Skin of body (tissue), 2 donors: ENCODE results near the gene CACNA1C. TPM values are rescaled to one million over a fixed set of nuclear protein-coding genes. Genes with fewer than 3 reads are reported as not detected.

Experiments used
- DNase-seq: peaks from one replicate; lab custom pipeline; 2025; lab: John Stamatoyannopoulos, UW
- total RNA-seq: library from RNA; depleted of rRNA; stranded (reverse); fragments of >200 nt; gene quantifications from one replicate; pipeline ENCODE4 v1.2.3, GENCODE V29; 2014

Gene CACNA1C
- total RNA-seq, 1 donor from 2014 or later = 4.3 TPM

GRCh38 chr12:2274733-2275132 lies 221.9 kb downstream of the CACNA1C start:
- no peak for DNase-seq

- no peak for DNase-seq
Observed at GRCh38 chr12:2276288-2277033, 223.7 kb downstream of the CACNA1C start.

GRCh38 chr12:2277492-2278155 lies 224.8 kb downstream of the CACNA1C start:
- DNase-seq = no peak

GRCh38 chr12:2281446-2281845 lies 228.7 kb downstream of the CACNA1C start:
- no peak for DNase-seq

- no peak for DNase-seq
Observed at GRCh38 chr12:2282318-2282717, 229.5 kb downstream of the CACNA1C start.

DNA sequence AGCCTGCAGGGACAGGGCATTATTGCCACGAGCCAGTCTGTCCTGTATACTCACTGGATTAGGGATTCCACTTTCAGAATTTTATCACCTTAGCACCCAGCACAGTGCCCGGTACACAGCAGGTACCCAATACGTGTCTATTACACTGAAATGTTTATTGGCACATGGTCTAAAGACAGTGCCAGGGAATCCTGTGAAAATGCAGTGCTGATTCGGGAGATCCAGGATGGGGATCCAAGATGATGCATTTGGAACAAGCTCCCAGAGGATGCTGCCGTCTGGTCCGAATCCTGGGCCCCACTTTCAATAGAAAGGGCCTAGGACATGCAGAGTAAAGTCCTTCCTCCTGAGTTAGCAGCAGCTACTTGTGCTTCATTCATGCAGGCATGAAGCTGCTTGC lies 230.7 kb downstream of the CACNA1C start:
- no peak for DNase-seq

DNA sequence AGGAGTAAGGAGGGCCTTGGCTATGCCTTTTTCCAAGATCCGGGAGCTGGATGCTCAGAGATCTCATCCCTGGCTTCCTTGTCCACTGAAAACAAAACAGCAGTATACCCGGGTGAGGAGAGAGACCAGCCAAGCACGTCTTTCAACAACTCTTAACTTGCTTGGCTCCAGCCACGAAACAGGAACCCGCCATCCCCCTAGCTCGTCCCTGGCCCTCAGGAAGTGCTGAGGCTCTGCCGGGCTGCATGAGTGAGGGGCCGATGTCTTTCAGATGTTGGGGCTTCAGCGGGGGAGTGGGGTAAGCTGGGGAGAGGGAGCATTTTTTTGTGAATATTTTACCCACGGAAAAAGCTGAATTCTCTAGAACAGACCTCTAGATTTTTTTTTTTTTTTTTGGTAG lies 231.1 kb downstream of the CACNA1C start:
- peak; percentile 66 for DNase-seq

- peak; percentile 75 for DNase-seq
Observed at GRCh38 chr12:2284321-2284813, 231.6 kb downstream of the CACNA1C start.

DNA sequence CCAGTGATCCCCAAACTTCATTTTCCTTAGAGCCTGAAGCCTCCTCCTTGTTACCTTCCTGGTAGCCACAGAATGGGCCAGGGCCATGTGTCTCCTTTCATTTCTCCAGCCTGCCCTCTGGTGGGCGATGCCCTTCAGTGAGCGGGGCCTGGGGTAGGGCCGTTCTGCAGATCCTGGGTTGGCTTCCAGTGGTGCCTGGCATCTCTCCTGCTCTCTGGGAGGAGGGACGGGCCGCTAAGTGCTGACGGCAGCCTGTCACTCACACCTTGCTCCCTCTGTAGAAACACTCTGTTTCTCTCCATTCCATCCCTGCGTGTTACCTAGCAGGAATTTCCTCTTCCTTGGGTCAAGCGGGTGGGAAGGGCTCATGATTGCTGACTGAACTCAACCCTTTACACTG lies 232.1 kb downstream of the CACNA1C start:
- DNase-seq = no peak

GRCh38 chr12:2285462-2285861 lies 232.7 kb downstream of the CACNA1C start:
- DNase-seq = no peak

- DNase-seq = no peak
Observed at GRCh38 chr12:2286047-2286446, 233.3 kb downstream of the CACNA1C start.

- peak; percentile 19 for DNase-seq
Observed at GRCh38 chr12:2286461-2287131, 233.8 kb downstream of the CACNA1C start.

DNA sequence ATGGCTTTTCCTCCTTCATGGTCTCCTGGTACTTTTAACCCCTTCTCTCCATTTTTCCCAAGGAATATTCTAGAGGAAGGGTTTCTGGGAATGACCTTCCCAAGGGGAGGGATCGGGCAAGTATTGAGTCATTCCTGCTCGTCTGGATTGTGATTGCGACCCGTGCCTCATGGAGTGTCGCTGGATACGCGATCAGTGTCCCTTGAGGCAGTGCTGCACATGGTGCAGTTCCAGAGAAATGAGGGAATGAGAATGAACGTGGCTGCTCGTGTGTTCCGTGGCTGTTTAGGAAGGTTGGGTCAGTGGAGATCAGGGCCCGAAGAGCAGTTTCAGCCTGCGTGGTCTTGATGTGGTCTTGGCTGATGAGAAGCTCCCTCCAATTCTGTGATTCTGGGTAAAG lies 234.4 kb downstream of the CACNA1C start:
- no peak for DNase-seq

- no peak for DNase-seq
Observed at GRCh38 chr12:2287589-2287988, 234.8 kb downstream of the CACNA1C start.

DNA sequence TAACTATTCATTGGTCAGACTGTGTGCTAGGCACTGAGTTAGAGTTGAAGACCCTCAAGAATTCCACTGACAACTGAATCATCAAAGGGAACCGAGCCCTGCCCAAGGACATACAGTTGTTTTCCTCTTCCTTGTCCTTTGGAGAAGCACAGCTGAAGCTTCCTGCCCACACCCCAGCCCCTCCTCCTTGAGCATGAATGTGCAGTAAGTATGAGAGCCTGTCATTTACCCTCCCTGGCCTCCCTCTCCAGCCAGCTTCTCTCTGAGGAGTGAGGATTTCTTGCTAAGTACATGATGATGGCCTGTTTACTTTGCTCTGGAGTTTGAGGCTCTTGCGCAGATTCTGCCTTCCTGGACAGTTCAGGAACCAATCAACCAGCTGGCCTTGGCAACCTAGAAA lies 235.2 kb downstream of the CACNA1C start:
- DNase-seq = no peak

DNA sequence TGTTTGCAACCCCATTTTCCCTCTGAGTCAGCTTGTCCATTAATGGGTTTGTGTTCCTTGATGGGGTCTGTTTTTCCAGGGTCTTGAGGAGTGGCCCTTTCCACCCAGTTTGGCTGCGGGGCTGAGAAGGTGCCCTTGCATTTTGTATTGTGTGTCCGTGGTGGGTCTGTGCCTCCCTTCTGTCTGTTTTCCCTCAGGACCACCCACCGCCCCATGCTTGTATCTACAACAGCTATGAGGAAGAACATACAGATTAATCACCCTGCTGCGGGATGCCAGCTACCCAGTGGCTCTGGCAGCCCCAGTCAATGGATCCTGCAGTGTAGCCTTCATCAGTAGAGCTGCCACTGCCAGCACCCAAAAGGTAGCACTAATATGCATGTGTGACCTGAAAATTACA lies 235.7 kb downstream of the CACNA1C start:
- no peak for DNase-seq

DNA sequence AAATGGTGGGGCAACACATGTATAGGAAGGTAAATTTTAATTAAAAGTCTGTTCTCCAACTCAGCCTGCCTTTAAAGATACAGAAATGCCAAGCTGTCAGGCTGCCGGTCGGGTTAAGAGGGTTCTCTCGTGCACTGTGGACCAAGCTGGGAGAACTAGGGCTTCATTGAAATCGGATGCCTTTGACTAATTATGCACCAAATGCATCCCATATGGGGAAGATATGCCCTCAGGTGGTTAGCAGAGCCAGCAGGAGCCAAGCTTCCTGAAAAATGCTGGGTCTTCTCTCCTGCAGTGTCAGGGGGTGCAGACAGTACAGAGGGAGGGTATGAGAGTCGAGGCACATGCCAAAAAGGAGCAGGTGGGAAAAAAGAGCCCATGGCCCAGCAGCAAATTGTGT lies 236.1 kb downstream of the CACNA1C start:
- DNase-seq = no peak

DNA sequence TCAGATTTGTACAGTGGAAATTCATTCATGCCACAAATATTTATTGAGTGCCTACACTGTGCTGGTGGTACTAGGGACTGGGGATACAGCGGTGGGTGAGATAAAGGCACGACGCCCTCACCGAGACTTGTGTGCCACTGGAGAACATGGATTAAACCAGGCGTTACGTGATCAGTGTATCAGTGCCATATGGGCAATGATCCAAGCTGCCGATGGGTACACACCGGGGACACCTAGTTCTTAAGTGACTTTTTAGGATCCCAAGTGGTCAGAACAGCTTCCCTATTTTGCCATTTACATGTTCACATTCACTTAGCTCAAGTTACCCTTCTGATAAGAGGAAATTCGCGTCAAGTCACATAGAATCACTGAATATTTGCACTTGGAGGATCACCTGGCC lies 236.7 kb downstream of the CACNA1C start:
- DNase-seq = no peak

GRCh38 chr12:2290091-2290490 lies 237.3 kb downstream of the CACNA1C start:
- DNase-seq = no peak

DNA sequence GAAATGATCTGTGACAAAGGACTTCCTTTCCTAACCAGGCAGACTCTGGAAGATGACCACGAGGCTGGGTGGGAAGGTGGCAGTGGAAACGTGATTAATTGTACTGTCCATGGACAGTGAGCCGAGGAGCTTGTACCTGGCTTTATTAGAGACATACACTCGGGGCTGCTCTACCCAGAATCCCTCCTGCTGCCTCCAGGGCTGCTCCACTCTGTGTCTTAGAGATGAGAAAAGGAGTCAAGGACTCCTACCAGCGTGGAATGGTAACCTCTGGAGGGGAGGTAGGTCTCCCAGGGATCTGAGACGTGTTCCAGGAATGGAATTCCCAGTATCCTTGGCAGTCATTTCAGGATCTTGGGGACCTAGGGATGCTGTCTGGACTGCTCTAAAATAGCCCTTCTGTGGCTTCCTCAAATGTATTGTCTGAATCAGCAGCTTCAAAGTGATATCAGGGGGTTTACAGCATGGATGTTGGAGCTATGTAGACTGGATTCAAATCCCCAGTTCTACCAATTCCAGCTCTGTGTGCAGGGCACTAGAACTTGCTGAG lies 237.8 kb downstream of the CACNA1C start:
- no peak for DNase-seq

GRCh38 chr12:2291182-2291832 lies 238.5 kb downstream of the CACNA1C start:
- DNase-seq = no peak

DNA sequence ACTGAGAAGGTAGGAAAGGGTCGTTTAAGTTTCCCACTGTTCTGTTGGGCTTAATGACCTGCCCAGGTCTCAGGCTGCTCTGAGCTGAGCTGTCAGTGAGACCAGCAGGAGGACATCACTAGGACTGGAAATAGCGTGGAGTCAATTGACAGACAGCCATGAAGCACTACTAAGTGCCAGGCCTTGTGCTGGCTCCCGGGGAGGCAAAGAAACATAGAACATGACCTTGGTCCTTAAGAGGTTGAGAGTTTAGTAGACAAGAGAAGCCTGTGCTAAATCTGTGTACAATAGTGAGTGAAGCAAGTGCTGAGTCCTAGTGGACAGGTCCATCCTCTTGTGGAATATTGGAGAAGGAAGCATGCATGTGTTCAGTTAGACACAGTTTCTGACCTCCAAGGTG lies 239.2 kb downstream of the CACNA1C start:
- no peak for DNase-seq
